Measurements from ENCODE around the gene TAC3. TPM values are rescaled to one million over a fixed set of nuclear protein-coding genes. Genes with fewer than 3 reads are reported as not detected.

TAC3 gene
- total and polyA plus RNA-seq, 2 of the 8 experiments (the other 6 are each of a cell fraction or from before 2014, with no cell fraction given) = 9.7 to 45.3 TPM

GRCh38 chr12:57055824-57056223 is 39.5 kb upstream of the TAC3 start:
- H3K79me1 ChIP-seq (ENCODE audit: low read depth, low read length) = no peaks in the 10 kb centered on the region
- H4K8ac ChIP-seq (ENCODE audit: extremely low read depth, insufficient read depth, low read length) = no peak overlapping the region
- H3K27me3 ChIP-seq (replicated peaks in 1 of 4; ENCODE audit: control insufficient read depth in 3 of 4, extremely low read depth in 1 of 4, insufficient read depth in 3 of 4, low read length in 3 of 4) = no peaks in the 10 kb centered on the region
- no peak overlapping the region for H2BK120ac ChIP-seq (replicated peaks; ENCODE audit: low read depth, low read length)
- H3K4me2 ChIP-seq (ENCODE audit: insufficient read depth in 1 of 2, low read depth in 2 of 2, low read length in 2 of 2) = no peak overlapping the region
- H4K20me1 ChIP-seq (replicated peaks in 1 of 2; ENCODE audit: control insufficient read depth in 1 of 2, insufficient read depth in 2 of 2, low read length in 2 of 2) = no peaks in the 10 kb centered on the region
- no peak for TF ChIP-seq SRF (IDR thresholded peaks at IDR 0.05; ENCODE audit: low read depth, low read length)
- no peak for TF ChIP-seq YY1 (IDR thresholded peaks at IDR 0.05; ENCODE audit: low read depth, low read length)
- no peak for TF ChIP-seq CHD2 (IDR thresholded peaks at IDR 0.05; ENCODE audit: low read length)
- TF ChIP-seq CBX8 (IDR thresholded peaks at IDR 0.05; ENCODE audit: borderline replicate concordance, low read depth, low read length) = no peak
- TF ChIP-seq SP1 (IDR thresholded peaks at IDR 0.05; ENCODE audit: low read depth, low read length) = no peak
- no peak for FAIRE-seq
- no peak overlapping the region for H3K56ac ChIP-seq (replicated peaks; ENCODE audit: insufficient read length, low read depth, low read length)
- no peak overlapping the region for H3K9ac ChIP-seq (replicated peaks in 1 of 4; ENCODE audit: extremely low read depth in 1 of 4, low read depth in 3 of 4, low read length in 3 of 4)
- H3K18ac ChIP-seq (ENCODE audit: extremely low read depth, low read length) = no peak overlapping the region
- no peak overlapping the region for H3K4ac ChIP-seq (replicated peaks; ENCODE audit: insufficient read length, low read depth, low read length)
- no peak overlapping the region for H4K5ac ChIP-seq (ENCODE audit: insufficient read length, low read depth, low read length)
- WGBS, 2 experiments (ENCODE audit: extremely low coverage in 1 of 2, insufficient coverage in 1 of 2, insufficient read length in 1 of 2, insufficient replicate concordance in 2 of 2, low coverage in 1 of 2, low lambda C conversion rate in 2 of 2, missing lambda C conversion rate in 1 of 2) = 80% methylated on average over 3 of the region's 3 CpGs; no CpG with 5 or more reads in 1 of the 2 experiments
- H2AFZ ChIP-seq (ENCODE audit: low read length) = no peak overlapping the region
- no peak overlapping the region for H3K4me3 ChIP-seq (ENCODE audit: extremely low read depth in 1 of 4, insufficient read depth in 2 of 4, low read depth in 3 of 4, low read length in 4 of 4)
- no peak overlapping the region for H2AK5ac ChIP-seq (ENCODE audit: low read depth, low read length)
- ChIA-PET CTCF (ENCODE audit: partially characterized antibody) (interaction anchor here (0.6 to 3.2 kb wide), 6 partner anchors 10 to 56 kb away, joined by 3 to 13 read pairs (median 6); partner anchors contain the start of gene STAT6), POLR2A (ENCODE audit: partially characterized antibody) (interaction anchor here (1.3 to 1.8 kb wide), 3 partner anchors 24 to 56 kb away, joined by 4 to 7 read pairs (median 5); no protein-coding TSS in a partner anchor)
- H3K4me1 ChIP-seq (replicated peaks in 1 of 4; ENCODE audit: control insufficient read depth in 3 of 4, insufficient read depth in 4 of 4, low read length in 3 of 4) = no peaks in the 10 kb centered on the region
- no peak overlapping the region for H2BK15ac ChIP-seq (ENCODE audit: low read length)
- no peaks in the 10 kb centered on the region for H3K9me3 ChIP-seq (ENCODE audit: insufficient read depth in 2 of 2, low read depth in 1 of 2, low read length in 1 of 2)
- H2BK5ac ChIP-seq (ENCODE audit: low read depth, low read length) = no peak overlapping the region
- H3K23ac ChIP-seq (ENCODE audit: insufficient read length) = no peak overlapping the region
- H3K79me2 ChIP-seq (ENCODE audit: control insufficient read depth in 1 of 2, insufficient read depth in 2 of 2, low read length in 2 of 2) = no peaks in the 10 kb centered on the region
- H2BK20ac ChIP-seq (ENCODE audit: low read length) = no peak overlapping the region
- H4K91ac ChIP-seq (replicated peaks; ENCODE audit: insufficient read length, low read length) = no peak overlapping the region
- DNase-seq (ENCODE audit: low read depth in 1 of 2, low spot score in 2 of 2) = no peak
- no peak overlapping the region for H2BK12ac ChIP-seq (ENCODE audit: low read depth, low read length)
- peaks cover 16 to 58% (median 40%) of the 10 kb centered on the region in 4 experiments for H3K36me3 ChIP-seq (ENCODE audit: control insufficient read depth in 2 of 4, insufficient read depth in 4 of 4, low read length in 3 of 4)
- no peak overlapping the region for H3K14ac ChIP-seq (ENCODE audit: insufficient read length)
- no peak overlapping the region for H3K27ac ChIP-seq (ENCODE audit: low read depth, low read length)
- no peaks in the 10 kb centered on the region for H3K23me2 ChIP-seq (ENCODE audit: low read depth, low read length)

Data from H1 (cell line).